NCI-H1436 treated with DMSO at 0.1 percent for 48 hours (cell line): Measurements from ENCODE around the gene NKAIN2.

ENCODE experiments used
- DNase-seq: peaks from one replicate; lab custom pipeline; 2025; lab: John Stamatoyannopoulos, UW

NKAIN2 gene

DNA sequence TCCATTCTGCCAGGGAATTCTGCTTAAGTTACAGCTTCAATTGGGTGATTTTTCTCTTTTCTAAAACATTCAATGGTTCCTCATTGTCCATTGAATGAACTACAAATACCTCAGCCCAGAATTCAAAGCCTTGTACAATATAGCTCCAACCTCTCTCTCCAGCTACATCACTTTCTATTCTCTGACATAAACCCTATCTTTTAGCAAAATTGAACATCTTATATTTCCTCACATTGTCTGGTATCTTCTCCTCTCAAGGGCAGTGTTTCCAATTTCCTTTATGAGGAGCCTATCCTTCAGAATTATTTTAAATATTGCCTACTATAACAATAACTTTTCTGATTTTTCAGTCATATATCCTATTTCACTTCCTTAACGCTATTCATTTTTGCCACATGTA lies 955.0 kb downstream of the NKAIN2 start:
- no peak for DNase-seq

- no peak for DNase-seq
Observed at GRCh38 chr6:124765280-124765679, 961.6 kb downstream of the NKAIN2 start.

DNA sequence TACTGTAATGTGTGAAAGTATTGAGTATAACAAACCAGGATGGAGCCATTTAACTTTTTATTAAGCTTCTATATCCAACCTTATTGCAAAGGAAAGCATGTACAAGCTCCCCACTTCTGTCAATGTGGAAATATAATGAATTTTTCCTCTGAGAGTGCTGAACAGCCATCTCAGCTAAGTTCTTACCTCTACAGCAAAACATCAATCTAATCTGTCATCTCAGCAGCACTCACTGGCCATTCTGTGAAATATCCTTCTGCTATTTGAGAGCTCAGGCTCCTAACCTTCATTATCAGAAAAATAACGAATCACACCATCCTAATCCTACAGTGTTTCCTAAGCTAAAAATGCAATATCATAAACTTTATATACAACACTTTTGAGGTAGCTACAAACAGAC lies 964.6 kb downstream of the NKAIN2 start:
- no peak for DNase-seq

- DNase-seq = peak; percentile 70
Observed at GRCh38 chr6:124769811-124770544, 966.3 kb downstream of the NKAIN2 start.

DNA sequence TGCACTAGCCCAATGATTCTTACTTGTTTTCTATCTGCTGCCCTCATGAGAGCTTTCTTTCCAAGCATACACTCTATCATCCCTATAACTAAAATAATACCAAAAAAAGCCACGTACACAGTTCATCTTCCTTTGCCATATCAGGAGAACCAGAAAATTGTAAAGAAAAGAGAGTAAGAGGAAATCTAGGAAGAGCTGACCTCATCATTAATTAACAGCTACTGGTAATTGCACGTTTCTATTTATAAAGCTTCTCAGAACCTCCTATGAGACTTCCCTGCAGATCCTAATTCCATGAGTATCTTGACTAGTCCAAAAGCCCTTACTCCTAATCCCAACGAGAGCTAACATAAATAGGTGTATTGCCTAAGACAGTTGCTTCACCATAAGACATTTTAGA lies 967.1 kb downstream of the NKAIN2 start:
- no peak for DNase-seq

GRCh38 chr6:124772733-124773319 lies 969.2 kb downstream of the NKAIN2 start:
- DNase-seq = peak; percentile 42

DNA sequence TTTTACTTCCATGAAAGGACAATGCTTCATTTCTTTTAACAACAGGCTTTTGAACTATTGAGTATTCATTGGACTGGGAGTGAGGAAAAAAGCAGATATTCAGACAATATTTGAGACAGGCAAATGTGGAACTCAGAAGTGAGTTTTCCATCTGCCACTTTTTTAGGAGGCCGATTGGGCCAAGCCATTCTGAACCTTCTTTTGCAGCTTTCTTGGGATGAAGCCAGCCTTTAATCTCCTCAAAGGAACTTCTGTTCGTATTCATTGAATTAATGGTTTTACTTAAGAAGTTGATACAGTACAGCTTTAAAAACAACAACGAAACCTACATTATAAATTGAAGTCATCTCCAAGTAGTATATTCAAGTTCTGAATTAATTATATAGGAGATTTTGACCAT lies 971.5 kb downstream of the NKAIN2 start:
- DNase-seq = no peak

GRCh38 chr6:124777863-124778262 lies 974.2 kb downstream of the NKAIN2 start:
- no peak for DNase-seq

DNA sequence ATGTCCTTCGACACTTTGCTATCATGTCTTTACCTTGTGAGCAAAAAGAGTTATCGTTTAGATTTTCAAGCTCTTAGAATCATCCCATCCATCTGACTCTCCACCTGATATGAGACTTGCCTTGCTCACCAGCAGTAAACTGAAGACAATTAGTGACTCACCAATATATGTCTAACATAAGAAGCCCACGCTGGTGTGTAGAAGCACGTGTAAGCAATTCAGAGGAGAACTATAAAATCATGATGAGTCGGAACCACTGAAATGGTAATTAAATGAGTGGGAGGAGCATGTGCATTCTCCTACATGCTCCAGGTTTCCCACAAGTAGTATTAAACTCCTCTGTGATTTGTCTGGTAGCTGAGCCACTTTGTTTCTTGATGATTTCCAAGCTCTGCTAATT lies 977.0 kb downstream of the NKAIN2 start:
- DNase-seq = no peak

DNA sequence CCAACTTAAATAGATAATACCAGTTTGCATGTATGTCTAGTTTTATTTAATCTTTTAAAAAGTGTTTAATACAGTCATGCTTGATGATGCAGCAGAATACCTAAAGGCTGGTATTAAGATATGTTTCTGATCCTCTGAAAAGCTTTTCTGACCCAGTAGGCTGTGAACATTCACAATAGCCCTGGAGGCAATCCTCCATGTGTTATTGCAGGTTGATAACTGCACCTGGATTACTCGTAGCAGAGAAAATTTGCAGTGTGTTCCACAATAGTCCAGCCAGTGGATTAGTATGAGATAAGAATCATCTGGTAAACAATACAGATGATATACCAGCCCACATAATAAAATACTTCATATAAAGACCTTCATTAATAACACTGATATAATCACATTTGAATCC lies 979.7 kb downstream of the NKAIN2 start:
- DNase-seq = no peak

GRCh38 chr6:124791156-124791555 lies 987.5 kb downstream of the NKAIN2 start:
- no peak for DNase-seq

DNA sequence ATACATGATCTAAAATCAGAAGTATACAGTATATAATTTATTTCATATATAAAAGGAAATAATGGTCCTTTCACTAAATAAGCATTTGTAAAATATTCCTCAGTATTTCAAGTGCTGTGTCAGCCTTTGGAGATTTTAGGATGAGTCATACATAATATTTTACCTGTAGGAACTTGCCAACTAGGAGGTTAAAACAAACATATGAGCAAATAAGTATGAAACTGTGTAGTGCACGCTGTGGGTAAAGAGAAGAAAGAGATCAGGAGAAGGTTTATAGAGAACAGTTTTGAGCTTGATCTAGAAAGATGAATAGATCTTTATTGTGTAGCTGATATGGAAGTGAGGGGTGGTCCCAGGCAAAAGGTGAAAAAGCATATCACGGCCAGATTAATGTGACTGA lies 988.7 kb downstream of the NKAIN2 start:
- no peak for DNase-seq

- DNase-seq = no peak
Observed at GRCh38 chr6:124793398-124793797, 989.7 kb downstream of the NKAIN2 start.

- DNase-seq = no peak
Observed at GRCh38 chr6:124795643-124796463, 992.2 kb downstream of the NKAIN2 start.

GRCh38 chr6:124796464-124796970 lies 992.9 kb downstream of the NKAIN2 start:
- no peak for DNase-seq

DNA sequence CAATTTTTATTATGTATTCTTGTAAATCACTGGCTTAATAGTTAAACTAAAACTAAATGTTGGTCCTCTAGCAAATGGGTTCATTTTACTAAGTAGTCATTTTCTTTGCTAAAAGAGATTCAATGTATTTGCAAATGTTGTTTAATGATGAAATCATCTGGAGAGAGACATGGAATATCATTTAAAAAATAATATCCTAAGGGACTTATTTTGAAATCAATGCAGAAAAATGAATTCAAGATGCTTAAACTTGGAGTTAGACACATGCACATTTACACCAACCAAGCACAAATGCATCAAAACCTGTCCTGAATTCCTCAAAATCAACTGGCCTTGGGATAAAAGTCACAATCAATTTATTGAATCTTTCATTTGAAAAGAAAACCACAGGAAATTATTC lies 993.6 kb downstream of the NKAIN2 start:
- DNase-seq = no peak

DNA sequence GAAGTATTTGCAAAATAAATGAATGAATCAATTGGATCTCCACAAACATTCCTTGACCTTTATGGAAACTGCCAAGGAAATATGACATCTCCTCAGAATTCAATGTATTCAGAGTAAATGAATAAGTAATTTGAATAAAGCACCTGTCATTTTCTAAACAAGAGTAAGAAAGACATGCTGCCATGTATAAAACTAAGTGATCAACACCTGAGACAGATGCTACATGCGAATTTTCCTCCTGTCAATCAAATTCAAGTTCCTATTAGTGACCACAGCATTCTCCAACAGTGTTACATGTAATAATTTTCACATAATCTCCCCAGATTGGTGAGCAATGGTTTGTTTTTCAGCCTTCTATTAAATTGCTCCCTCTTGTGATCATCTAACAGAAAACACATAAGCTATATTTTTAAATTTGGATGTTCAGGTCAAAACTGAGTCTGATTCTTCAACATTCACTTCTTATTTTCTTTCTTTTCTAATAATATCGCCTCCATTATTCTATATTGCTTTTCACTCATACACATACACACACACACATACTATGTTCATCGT lies 995.4 kb downstream of the NKAIN2 start:
- DNase-seq = no peak

DNA sequence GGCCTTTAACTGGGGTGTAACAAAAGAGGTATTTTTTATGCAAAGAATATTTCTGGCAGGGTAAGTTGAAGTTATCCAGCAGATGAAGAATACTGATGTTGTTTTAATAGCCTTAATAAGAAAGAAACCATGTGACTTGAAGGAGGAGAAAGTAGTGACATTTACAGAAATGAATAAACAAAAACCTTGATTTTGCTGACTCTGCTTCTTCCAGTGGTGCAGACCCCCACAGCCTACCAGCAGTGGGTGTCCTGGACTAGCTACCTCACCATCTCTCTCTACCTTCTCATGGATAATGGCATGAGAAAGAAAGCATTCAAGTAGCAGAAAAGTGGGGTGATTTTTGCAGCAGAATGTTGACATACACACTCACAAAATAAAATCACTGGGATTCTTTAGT lies 996.0 kb downstream of the NKAIN2 start:
- no peak for DNase-seq

- no peak for DNase-seq
Observed at GRCh38 chr6:124800222-124800621, 996.6 kb downstream of the NKAIN2 start.

DNA sequence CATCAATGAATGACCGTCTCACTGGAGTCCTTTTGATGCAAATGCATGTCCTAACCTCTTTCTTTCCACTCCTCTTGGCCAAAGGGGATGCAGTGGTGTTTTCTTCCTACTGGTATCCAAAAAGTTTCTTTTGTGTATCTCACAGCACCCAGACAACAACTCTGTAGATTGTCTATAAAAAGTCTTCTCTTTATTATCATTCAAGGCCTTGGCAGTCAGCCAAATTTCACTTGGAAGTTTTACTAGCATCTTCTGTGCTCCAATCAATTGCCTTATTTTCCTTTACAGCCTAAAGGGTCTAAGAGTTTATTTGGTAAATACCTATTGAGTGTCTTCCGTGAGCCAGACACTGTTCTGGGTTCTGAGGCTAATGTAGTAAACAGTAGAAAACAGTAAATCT lies 1008.4 kb downstream of the NKAIN2 start:
- no peak for DNase-seq

- no peak for DNase-seq
Observed at GRCh38 chr6:124819346-124819745, 1015.7 kb downstream of the NKAIN2 start.

GRCh38 chr6:124822204-124822613 lies 1018.5 kb downstream of the NKAIN2 start:
- DNase-seq = no peak

DNA sequence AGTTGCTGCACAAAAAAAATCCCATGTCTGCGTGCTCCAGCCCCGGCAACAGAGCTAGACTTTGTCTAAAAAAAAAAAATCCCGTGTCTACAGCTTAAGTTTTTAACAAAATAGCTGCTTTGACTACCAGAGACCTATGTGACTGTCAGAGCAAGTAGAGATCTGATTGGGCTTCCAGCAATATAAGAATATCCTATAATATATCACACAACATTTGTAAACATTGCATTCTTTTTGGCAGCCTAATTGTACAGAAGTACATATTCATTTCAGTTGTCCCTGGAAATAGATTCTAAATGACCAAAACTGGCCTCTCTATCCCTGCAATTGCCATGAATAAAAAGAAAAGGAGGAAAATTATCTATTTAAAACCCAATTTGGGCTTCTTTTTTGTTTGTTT lies 1019.1 kb downstream of the NKAIN2 start:
- no peak for DNase-seq
